Activated CD8-positive, alpha-beta memory T cell treated with anti-CD3 and anti-CD28 coated beads for 1 hour (primary cell): Measurements from ENCODE around the gene LHFPL4.
"Not testable (repeated sequence)": the region's sequence is repeated elsewhere in the genome, so short reads cannot be mapped to it uniquely, and the experiment has no call there.

Experiments used
- DNase-seq, 2 donors: peaks; one replicate each; pipeline ENCODE4 v3.0.0-alpha.2; 2020; ENCODE audit warnings: low read depth in 1 of 2; ENCODE audit errors: extremely low read depth in 1 of 2

LHFPL4 gene

GRCh38 chr3:9553021-9553947 is at the start of gene LHFPL4:
TSS of gene LHFPL4 (minus strand) at chr3:9553822. CDS start at chr3:9552679, 1,143 bp downstream.
- no peak for DNase-seq

DNA sequence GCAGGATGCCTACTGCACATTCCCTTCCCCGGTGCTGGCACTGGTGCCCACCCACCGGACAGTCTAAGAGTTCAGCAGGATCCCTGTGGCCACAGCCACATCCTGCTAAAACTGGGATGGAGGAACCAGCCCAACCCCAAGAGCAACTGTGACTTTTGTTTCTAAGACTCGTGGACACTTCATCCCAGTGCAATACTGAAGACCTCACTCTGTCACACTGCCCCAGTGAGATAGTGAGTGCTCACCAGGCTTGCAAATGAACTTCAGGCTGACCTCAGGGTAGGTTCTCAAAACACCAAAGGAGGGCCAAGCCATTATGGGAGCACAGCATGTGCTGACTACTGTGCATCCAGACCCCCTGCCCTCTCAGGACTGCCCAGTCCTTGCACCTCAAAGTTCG is 49.0 kb upstream of the LHFPL4 start:
- DNase-seq: no peak

GRCh38 chr3:9601006-9601581 is 47.5 kb upstream of the LHFPL4 start:
- DNase-seq: not testable (repeated sequence)

DNA sequence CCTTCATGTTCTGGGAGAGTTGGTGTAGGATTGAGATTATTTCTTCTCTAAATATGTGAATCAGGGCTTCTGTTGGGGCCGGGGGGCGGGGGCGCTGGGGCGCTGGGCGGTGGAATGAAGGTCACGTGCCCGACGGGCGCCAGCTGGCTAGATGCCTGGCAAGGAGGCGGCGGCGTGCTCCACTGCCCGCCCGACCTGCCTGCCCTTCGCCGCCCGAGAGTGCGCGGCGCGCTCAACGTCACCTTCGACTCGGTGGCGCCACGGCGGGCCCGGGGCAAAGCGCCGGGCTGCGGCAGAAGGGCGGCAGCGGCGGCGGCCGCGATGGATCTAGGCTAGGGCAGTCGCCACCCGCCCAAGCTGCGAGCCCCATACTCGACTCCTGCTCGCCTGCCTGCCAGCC is 47.0 kb upstream of the LHFPL4 start:
- no peak for DNase-seq

DNA sequence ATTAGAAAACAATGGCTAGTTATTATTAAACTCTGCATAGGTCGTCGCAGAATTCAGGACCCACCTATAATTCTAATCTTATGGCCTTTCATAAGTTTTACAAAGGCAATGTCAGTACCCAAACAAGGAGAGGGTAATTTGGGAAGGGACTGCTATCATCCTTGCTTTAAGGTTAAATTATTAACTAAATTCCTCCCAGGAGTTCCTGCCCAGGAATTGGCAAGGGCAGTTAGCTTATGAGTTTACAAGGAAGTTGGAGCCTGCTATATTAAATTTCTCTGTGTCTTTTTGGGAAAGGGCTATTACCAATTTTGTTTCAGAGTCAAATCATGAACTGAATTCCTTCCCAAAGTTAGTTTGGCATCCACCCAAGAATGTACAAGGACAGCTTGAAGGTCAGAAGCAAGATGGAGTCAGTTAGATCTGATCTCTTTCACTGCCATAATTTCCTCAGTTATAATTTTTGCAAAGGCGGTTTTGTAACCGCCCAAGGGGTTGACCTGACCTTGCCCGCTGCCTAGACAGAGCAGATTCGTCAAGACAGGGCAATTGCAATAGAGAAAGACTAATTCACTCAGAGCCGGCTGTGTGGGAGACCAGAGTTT is 45.3 kb upstream of the LHFPL4 start:
- no peak for DNase-seq

DNA sequence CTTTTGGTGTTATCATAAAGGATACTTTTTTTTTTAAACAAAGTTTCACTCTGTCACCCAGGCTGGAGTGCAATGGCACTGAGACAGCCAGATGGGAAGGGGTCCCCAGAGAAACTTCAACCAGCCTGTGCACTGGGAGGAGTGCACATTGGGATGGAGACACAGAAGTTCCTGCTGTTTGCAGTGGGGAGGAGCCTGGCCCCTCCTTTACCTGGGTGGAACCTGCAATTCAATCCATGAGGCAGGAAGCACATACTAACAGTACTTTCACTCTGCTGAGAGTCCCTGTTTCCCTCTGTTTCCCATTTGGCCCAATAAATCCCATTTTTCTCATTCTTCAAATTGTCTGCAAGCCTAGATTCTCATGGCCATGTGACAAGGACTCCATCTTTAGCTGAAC is 42.3 kb upstream of the LHFPL4 start:
- no peak for DNase-seq

GRCh38 chr3:9591781-9592180 is 38.2 kb upstream of the LHFPL4 start:
- DNase-seq: not testable (repeated sequence)

DNA sequence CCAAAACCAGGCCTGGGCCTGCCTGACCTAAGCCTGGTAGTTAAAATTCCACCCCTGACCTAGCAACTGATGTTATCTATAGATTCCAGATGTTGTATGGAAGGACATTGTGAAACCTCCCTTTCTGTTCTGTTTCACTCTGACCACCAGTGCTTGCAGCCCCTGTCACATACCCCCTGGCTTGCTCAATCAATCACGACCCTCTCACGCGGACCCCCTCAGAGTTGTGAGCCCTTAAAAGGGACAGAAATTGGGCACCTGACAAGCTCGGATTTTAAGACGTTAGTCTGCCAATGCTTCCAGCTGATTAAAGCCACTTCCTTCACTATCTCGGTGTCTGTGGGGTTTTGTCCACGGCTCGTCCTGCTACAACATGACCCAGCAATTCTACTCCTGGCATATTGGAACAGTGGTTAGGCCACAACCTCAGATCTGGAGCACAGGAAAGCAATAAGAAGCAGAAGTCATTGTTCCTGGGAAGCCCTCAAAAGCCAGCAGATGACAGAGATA is 36.7 kb upstream of the LHFPL4 start:
- no peak for DNase-seq

DNA sequence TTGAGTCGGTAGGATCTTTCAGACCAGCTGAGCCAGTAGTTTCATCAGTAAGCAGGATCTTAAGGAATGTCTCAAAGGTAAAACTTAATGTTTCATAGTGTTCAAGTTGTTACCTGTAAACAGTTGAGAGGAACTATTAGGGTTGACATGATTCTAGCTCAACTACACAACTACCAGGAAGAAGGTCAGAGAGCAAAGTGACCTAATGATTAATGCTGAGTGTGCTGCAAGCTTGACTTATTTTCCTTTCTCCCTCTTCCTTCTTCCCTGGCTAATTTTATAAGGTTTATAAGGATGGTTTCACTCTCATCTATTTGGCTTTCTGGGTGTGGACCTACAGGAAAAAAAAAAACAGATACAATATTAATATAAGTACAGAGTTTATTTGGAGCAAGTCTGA is 30.2 kb upstream of the LHFPL4 start:
- DNase-seq: no peak

DNA sequence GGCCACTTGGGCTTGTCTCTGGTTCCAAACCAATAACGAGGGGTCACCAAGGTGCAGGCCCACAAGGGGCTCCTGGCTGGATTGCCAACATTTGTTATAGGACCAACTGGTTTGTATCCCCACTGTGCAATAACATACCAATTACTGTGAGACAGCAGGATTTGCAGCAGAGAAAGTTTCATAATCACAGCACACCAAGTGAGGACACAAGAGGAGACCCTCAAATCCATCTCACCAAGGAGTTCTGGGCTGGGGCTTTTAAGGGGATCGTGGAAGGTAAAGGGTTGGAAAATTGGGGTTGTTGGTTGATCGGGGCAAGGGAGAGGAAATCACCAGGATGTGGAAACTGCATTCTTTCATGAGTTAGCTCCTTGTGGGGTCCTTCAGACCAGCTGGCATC is 29.7 kb upstream of the LHFPL4 start:
- DNase-seq: no peak

DNA sequence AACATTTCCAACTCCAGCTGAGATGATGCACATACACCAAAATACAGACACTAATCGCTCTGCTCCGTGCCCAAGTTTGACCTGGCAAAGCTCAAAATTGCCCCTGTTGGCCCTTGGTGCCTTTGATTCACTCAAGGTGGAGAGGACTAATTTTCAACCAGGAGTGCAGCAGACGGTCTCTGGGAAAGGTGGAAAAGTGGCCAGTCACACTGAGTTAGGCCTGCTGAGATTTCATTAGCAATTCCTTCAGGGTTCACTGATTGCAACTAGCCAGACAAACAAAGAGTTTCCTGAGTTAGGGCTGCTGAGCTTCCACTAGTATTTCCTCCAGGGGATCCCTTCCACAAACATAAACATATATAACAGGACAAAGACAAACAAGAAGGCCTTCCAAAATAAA is 28.7 kb upstream of the LHFPL4 start:
- DNase-seq: no peak

DNA sequence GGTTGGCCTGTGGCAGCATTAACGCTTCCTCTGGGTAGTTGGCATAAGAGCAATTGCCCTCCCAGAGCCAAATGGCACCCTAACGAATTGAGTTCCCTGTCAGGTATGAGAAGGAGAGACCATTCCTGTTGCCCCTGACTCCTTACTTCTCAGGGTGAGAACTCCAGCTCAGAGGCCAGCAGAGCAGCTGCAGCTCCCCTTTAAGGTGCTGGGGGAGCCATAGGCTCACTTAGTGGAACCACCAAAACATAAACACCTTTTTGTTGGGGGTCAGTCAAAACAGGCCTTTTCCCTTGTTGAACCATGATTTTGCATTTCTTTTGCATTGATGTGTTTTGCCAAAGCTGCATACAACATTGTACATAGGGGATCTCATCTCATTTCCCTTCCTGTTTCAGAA is 28.1 kb upstream of the LHFPL4 start:
- no peak for DNase-seq

DNA sequence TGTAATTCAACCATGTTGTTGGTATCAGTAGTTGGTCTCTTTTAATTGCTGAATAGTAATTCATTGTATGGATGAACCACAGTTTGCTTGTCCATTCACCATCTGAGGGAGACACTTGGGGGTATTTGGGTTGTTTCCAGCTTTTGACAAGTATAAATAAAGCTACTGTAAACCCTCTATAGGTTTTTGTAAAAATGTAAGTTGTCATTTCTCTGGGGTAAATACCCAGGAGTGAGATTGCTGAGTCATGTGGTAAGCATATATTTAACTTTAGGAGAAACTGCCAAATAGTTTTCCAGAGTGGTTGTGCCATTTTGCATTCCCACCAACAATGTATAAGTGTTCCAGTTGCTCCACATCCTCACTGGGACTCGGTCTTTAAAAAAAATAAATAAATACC is 15.4 kb upstream of the LHFPL4 start:
- no peak for DNase-seq

DNA sequence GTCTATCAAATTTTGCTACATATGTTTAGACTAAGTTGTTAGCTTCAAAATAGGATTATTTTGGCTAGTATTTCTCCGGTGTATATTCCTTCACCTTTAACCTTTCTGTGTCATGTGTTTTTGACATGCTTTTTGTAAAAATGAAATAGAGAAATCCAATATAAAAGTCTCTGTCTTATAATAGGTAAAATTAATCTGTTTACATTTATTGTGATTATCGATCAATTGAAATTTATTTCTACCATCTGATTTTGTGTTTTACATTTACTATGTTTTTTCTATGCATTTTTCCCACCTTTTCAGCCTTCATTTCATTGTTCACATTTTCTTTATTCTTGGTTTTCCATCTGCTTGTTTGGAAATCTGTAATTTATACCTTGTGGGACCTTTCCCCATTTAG is 11.7 kb upstream of the LHFPL4 start:
- DNase-seq: no peak

GRCh38 chr3:9563851-9564250 is 10.2 kb upstream of the LHFPL4 start:
- DNase-seq: no peak

GRCh38 chr3:9560056-9560455 is 6.4 kb upstream of the LHFPL4 start:
- not testable (repeated sequence) for DNase-seq

DNA sequence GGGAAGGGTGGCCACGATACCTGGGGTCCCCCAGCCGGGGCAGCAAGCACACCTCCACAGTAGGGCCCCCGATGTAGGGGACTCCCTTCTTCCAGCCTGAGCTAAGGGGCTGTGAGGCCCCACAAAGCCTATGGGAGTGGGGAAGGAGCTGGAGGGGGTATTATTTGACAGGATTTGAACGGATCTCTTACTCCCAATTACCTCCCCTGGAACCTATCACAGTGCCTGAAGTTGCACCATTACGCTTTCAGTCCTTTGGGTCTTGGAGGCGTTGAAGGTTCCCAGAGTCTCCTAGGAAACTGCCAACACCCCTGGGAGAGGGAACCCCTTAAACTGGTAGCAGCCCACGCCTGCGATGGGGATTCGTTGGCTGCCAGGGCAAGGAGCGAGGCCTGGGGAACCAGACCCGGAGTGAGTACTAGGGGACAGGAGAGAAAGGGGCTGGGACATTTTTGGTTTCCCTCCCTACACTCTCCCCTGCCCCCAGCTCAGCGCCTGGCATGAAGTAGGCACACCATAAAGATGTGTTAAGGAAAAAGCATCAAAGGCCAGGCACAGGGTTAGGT is 409 bp upstream of the LHFPL4 start:
- DNase-seq: no peak

- DNase-seq: no peak
Observed at GRCh38 chr3:9552252-9552999, 1.2 kb downstream of the LHFPL4 start.

- no peak for DNase-seq
Observed at GRCh38 chr3:9550999-9551398, 2.6 kb downstream of the LHFPL4 start.

DNA sequence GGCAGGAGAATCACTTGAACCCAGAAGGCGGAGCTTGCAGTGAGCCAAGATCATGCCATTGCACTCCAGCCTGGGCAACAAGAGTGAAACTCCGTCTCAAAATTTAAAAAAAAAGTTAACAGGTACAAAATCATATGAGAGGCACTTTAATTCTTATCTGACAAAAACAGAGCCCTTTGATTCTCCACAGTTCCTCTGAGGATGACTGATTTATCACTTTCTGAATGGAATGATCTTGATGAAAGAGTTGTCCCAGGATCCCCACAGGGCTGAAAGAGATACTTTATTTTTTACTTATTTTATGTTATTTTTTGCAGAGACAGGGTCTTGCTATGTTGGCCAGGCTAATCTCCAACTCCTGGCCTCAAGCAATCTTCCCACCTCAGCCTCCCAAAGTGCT is 4.0 kb downstream of the LHFPL4 start:
- no peak for DNase-seq

DNA sequence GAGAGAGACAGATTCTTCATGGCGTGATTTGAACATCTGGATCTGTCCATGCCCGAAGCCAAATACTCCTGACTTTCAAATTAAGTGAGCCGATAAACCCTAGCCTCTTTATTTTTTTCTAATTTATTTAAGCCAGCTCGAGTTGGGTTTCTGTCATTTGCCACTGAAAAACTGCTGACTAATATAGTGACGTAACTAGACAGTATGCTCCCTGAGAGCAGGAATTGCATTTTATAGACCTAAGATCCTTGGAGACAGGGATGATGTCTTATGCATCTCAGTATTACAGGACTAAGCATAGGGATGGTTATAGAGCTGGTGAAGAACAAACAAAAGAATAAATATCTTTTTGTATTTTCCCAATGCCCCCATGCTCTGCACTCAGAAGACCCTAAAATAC is 4.6 kb downstream of the LHFPL4 start:
- no peak for DNase-seq
